ENCODE results near the gene SOCS7.

Gene SOCS7

DNA sequence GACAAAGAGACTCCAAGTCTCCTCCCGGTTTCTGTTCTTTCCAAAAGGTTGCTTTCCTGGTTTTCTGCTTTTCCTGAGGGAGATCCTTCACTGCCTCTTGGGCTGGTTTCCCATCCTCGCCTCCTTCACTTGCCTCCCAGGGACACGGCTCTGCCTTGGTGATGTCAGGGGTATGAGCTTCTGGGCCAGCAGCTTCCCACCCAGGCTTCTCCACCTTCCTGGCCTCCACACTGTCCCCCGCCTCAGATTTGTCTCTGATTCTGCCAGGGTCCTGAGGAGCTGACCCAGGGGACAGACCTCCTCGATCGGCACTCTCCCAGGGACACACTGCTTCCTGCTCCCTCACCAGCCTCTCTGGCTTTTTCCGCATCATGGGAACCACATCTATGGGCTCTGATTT is 22.4 kb upstream of the SOCS7 start:
- Histone ChIP-seq H3K4me1 (no peaks in the 10 kb centered on the region; the same call in 1 of the 2 replicates), H3K9me3 (no peaks in the 10 kb centered on the region), H3K36me3 (replicated peaks) (no peaks in the 10 kb centered on the region), H3K27me3 (ENCODE audit: low read depth) (no peaks in the 10 kb centered on the region), H3K4me3 (no peak overlapping the region)
- in situ Hi-C loops (cut with MboI; ENCODE audit: low sequenced_read_pairs) = no loop called here
- no peak for DNase-seq (ENCODE audit: low spot score in 2 of 2)

DNA sequence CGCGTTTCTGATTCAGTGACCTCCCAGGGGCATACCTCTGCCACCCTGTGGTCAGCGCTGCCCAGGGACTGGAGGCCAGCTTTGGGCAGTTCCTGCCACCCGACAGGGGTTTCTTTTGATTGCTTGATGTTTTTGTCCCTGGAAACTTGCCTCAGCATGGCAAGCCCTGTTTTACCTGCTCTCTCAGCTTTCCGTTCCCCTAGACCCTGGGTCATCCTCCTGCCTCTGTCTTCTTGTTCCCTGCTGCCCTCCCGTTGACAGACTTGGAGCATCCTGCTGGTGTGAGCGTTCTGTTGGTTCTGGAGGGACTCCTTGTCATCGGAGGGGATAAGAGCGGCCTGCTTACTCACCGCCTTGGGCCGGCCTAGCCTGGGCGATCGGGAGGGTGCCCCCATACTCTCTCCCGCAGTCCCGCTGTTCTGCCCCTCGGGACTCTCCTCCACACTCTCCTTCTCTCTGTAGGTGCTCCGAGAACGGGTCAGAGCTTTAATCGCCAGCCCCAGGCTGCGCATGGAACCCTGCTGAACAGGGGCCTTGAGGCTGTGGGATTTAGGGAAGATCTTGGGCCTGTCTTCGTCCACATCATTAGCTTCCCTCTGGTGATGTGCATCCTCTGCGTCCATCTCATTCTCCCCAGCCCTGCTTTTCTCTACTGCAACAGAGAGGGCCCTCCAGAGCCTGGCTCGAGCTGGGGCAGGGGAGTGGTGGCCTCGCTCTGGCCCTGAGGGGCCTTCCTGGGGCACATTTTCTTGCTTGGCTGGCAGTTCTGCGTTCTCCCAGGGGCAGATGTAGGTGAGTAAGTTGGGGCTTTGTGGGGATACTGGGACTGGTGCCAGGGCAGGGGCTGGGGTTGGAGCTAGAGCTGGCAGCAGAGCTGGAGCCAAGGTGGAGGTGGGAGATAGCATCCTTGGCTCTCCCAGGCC is 21.6 kb upstream of the SOCS7 start:
- in situ Hi-C loops (cut with MboI; ENCODE audit: low sequenced_read_pairs) = no loop called here

DNA sequence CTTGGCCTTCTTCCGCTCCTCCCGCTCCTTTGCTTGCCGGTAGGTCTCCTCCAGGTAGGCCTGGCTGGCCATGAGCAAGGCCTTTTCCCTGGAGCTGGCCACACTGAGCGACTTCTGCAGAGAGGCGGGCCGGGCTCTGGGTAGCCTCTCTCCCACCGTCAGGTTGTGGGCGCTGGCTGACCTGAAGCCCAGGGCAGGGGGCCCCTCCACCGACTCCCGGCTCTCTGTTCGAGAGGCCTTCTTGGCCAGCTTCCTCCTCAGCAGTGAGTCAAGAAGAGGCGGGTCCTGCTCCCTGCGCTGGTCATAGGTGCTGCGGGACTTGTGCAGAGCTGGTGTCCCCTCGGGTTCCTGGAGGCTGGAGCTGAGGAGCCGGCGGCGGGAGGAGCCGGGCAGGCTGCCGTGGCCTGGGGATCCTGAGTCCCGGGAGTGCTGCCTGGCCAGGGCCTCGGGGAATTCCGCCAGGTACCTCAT is 20.7 kb upstream of the SOCS7 start:
- no peak for DNase-seq (ENCODE audit: low spot score in 2 of 2)

More for the DNA sequence above, 21.6 kb upstream of the SOCS7 start:
- no peaks in the 10 kb centered on the region for H3K27me3 ChIP-seq (ENCODE audit: low read depth)
- H3K4me1 ChIP-seq = no peaks in the 10 kb centered on the region; the same call in 1 of the 2 replicates
- no peaks in the 10 kb centered on the region for H3K9me3 ChIP-seq
- no peak for DNase-seq (ENCODE audit: low spot score in 2 of 2)
- no peaks in the 10 kb centered on the region for H3K36me3 ChIP-seq (replicated peaks)
- no peak overlapping the region for H3K4me3 ChIP-seq

DNA sequence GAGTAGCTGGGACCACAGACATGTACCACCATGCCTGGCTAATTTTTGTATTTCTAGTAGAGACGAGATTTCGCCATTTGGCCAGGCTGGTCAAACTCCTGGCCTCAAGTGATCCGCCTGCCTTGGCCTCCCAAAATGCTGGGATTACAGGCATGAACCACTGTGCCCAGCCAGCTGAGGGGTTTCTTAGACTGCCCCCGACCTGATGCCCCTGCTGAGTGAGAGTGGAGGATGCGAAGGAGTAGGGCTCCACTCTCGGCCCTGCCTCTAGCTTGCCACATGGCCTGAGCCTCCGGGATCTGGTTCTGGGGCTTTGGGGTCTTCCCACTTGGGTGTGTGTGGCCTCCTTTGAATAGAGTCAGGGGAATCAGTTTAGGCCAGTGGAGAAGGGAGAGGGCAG is 18.9 kb upstream of the SOCS7 start:
- in situ Hi-C loops (cut with MboI; ENCODE audit: low sequenced_read_pairs) = no loop called here
- DNase-seq (ENCODE audit: low spot score in 2 of 2) = no peak
- H3K36me3 ChIP-seq (replicated peaks) = no peaks in the 10 kb centered on the region
- no peaks in the 10 kb centered on the region for H3K27me3 ChIP-seq (ENCODE audit: low read depth)
- no peak overlapping the region for H3K4me3 ChIP-seq
- no peaks in the 10 kb centered on the region for H3K4me1 ChIP-seq
- H3K9me3 ChIP-seq = no peaks in the 10 kb centered on the region

More for the DNA sequence above, 20.7 kb upstream of the SOCS7 start:
- no peaks in the 10 kb centered on the region for H3K27me3 ChIP-seq (ENCODE audit: low read depth)
- no peaks in the 10 kb centered on the region for H3K9me3 ChIP-seq
- in situ Hi-C loops (cut with MboI; ENCODE audit: low sequenced_read_pairs) = no loop called here
- H3K4me1 ChIP-seq = no peaks in the 10 kb centered on the region
- H3K36me3 ChIP-seq (replicated peaks) = no peaks in the 10 kb centered on the region
- no peak overlapping the region for H3K4me3 ChIP-seq

DNA sequence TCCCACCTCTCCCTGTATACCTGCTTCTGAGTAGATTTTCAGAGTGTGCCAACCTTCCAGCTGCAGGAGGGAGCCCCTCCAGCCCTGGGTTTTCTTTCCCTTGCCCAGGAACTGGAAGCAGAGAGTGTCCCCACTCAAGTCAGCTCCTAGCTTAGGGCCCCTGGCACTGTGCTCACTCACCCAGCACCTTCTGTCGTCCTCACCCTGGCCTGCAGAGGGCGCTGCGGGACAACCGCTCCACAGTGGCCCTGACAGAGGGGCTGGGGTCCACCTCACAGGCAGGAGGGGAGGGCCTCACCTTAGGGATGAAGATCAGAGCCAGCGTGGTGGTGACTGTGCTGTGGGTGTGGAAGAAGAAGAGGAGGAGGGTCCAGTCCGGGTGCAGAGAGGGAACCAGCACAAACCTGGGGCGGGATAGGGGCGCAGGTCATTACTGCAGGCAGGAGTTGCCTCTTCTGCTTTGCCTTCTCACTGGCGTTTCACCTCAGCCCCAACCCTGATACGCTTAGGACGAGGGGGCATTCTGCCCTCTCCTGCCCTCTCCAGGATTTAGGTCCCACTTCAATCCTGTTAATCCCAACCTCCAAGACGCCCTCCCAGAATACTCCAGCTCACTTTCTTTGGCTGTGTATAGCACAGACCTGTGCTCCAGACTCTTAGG is 17.9 kb upstream of the SOCS7 start:
- Histone ChIP-seq H3K4me3 (no peak overlapping the region), H3K27me3 (ENCODE audit: low read depth) (no peaks in the 10 kb centered on the region), H3K9me3 (no peaks in the 10 kb centered on the region), H3K4me1 (no peaks in the 10 kb centered on the region), H3K36me3 (replicated peaks) (no peaks in the 10 kb centered on the region)
- DNase-seq (ENCODE audit: low spot score in 2 of 2) = peak in 1 of 2 experiments; percentile 87
- in situ Hi-C loops (cut with MboI; ENCODE audit: low sequenced_read_pairs) = no loop called here

DNA sequence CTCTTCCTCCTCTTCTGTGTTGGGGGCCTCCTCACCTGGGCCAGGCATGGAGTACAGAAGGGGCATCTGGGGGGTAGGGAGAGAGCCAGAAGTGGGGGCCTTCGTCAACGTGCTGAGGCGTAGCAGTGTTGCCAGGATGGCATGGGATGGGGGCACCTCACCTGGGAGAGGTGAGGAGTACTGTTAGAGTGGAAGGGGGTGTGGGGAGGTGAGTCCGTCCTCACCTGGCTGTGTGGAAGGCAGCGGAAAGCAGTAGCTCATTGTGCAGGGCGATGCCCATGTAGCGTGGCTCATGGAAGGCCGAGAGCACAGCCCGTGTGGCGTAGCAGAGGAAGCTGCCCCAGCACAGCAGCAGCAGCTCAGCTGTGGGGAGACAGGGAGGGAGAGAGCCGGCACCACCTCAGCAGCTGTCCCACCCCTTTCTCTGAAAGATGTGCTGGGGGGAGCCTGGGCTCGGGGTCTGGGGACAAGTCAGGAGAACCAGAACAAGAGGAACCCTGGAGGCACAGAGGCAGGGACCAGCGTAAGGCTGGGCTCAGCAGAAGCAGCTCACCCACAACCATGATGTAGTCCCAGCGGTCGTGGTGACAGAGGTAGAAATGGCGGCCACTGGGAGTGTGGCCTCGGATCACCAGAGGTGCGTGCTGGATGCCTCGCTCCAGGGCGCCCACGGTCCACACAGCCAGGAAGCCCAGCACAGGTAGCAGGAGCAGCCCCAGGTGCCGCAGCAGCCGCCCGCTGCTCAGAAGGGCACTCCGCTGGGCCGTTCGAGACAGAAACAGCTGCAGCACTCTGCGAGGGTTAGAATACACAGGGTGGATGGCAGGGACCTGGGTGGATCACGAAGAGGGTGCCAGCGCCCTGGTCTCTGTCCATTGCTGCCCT is 16.9 kb upstream of the SOCS7 start:
- Histone ChIP-seq H3K27me3 (ENCODE audit: low read depth) (no peaks in the 10 kb centered on the region), H3K36me3 (replicated peaks) (no peaks in the 10 kb centered on the region), H3K4me3 (no peak overlapping the region), H3K4me1 (no peaks in the 10 kb centered on the region), H3K9me3 (no peaks in the 10 kb centered on the region)
- DNase-seq (ENCODE audit: low spot score in 2 of 2) = no peak
- in situ Hi-C loops (cut with MboI; ENCODE audit: low sequenced_read_pairs) = no loop called here

DNA sequence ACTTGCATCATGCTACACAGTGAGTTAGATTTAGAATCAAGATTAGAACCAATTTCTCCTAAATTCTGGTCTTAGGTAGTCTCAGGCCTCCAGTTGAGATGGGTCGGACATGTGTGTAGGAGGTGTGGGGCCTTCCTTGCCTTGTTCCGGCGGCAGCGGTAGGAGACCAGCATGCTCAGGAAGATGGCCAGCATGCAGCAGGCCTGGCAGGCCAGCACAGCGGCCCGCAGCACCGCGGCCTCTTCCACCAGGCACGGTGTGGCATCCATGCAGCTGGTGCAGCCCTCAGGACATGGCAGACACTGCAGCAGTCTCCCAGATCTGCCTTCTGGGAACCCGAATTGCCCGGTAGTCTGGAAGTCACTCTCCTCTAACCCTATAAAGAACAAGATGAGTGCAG is 14.8 kb upstream of the SOCS7 start:
- Histone ChIP-seq H3K4me3 (no peak overlapping the region), H3K27me3 (ENCODE audit: low read depth) (no peaks in the 10 kb centered on the region), H3K36me3 (replicated peaks) (no peaks in the 10 kb centered on the region), H3K4me1 (no peaks in the 10 kb centered on the region), H3K9me3 (no peaks in the 10 kb centered on the region)
- in situ Hi-C loops (cut with MboI; ENCODE audit: low sequenced_read_pairs) = no loop called here
- no peak for DNase-seq (ENCODE audit: low spot score in 2 of 2)

DNA sequence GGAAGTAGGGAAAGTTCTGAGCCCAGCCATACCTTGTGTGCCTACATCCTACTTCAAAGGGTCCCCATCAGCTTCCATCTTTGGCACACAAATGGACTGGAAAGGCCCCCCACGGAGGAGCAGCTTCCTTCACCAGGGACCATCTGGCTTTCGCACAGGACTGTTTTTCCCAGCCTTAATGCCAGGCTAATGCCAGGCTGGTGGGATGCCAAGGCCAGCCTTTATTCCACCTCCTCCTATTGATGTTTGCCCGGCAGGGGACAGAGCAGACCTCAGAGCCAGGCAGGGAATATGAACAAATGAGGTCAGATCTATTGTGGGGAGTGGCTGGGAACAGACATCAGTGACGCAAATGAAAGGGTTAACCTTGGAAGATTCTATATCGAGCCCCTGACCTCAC is 13.6 kb upstream of the SOCS7 start:
- no peak overlapping the region for H3K4me3 ChIP-seq
- H3K4me1 ChIP-seq = no peaks in the 10 kb centered on the region
- H3K36me3 ChIP-seq (replicated peaks) = no peaks in the 10 kb centered on the region
- H3K27me3 ChIP-seq (ENCODE audit: low read depth) = no peaks in the 10 kb centered on the region
- no peak for DNase-seq (ENCODE audit: low spot score in 2 of 2)
- in situ Hi-C loops (cut with MboI; ENCODE audit: low sequenced_read_pairs) = no loop called here
- no peaks in the 10 kb centered on the region for H3K9me3 ChIP-seq

DNA sequence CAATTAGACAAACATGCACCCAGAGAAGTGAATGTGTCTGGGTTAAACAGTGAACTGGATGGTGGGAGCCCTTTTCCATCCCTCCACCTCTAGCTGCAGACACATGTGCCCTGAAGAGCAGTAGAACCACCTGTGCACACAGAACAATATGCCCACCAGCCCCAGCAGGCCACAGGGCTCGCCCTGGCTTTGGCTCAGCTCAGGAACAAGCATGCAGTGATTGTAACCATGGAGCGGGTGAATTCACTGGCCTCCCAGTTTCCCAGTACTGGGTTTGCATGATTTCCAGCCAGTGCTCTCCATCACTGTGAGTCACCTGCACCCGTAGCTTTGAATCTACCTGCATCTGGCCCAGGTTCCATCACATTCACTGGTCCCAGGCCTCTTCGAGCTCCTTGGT is 13.1 kb upstream of the SOCS7 start:
- H3K9me3 ChIP-seq = no peaks in the 10 kb centered on the region
- H3K4me3 ChIP-seq = no peak overlapping the region
- DNase-seq (ENCODE audit: low spot score in 2 of 2) = no peak
- no peaks in the 10 kb centered on the region for H3K4me1 ChIP-seq
- no peaks in the 10 kb centered on the region for H3K27me3 ChIP-seq (ENCODE audit: low read depth)
- in situ Hi-C loops (cut with MboI; ENCODE audit: low sequenced_read_pairs) = no loop called here
- H3K36me3 ChIP-seq (replicated peaks) = no peaks in the 10 kb centered on the region

DNA sequence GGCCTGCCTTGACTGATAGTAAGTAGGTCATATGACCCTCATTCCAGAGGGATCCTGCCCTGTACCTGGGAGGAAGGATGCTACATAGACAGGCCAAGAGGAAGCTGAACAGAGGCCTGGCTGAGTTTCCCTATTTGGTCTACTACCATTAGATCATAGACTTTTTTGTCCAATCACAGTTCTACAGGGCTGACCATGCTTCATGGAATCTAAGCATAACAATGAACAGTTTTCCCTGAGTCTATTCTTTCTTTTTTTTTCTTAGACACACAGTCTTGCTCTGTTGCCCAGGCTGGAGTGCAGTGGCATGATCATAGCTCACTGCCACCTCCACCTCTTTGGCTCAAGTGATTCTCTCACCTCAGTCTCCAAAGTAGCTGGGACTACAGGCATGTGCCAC is 11.8 kb upstream of the SOCS7 start:
- H3K36me3 ChIP-seq (replicated peaks) = no peaks in the 10 kb centered on the region
- no peaks in the 10 kb centered on the region for H3K4me1 ChIP-seq
- H3K9me3 ChIP-seq = no peaks in the 10 kb centered on the region
- no peak for DNase-seq (ENCODE audit: low spot score in 2 of 2)
- no peaks in the 10 kb centered on the region for H3K27me3 ChIP-seq (ENCODE audit: low read depth)
- in situ Hi-C loops (cut with MboI; ENCODE audit: low sequenced_read_pairs) = loop anchor here (10.0 kb wide), 1 partner anchor 145 kb away; no protein-coding TSS in a partner anchor
- no peak overlapping the region for H3K4me3 ChIP-seq

DNA sequence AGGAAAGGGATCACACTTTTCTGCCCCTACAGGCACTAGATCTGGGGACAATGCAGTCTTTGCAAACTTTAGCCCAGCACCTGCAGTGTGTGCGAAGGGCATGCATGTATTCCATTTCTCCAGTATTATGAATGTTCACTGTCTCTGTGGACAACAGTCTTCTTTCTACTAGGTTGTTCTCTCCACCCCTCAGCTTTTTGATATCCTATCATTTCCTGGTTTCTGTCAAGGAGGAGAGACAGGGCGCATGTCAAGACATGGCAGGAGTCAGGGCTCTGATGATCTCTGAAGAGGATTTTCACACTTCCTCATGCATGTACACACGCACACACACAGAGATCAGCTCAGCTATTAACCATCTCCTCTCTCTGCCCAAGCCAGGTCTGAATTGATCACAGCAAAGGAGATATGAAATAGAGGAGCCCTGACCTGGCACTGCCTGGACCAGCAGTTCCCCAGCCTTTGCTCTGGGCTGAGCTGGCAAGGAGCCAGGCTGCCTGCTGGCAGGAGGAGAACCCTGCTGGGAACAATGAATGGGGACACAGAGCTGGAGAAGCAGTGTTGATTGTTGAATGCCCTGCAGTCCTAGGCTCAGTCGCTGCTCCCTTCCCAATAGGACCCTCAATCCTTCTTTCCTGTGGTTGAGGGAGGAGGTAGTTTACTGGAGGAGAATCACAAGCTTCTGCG is 10.5 kb upstream of the SOCS7 start:
- in situ Hi-C loops (cut with MboI; ENCODE audit: low sequenced_read_pairs) = loop anchor here (10.0 kb wide), 1 partner anchor 144 kb away; no protein-coding TSS in a partner anchor
- DNase-seq (ENCODE audit: low spot score in 2 of 2) = peak; percentile 41 to 64
- Histone ChIP-seq H3K9me3 (no peaks in the 10 kb centered on the region), H3K36me3 (replicated peaks) (no peaks in the 10 kb centered on the region), H3K4me3 (no peak overlapping the region), H3K4me1 (no peaks in the 10 kb centered on the region), H3K27me3 (ENCODE audit: low read depth) (no peaks in the 10 kb centered on the region)

DNA sequence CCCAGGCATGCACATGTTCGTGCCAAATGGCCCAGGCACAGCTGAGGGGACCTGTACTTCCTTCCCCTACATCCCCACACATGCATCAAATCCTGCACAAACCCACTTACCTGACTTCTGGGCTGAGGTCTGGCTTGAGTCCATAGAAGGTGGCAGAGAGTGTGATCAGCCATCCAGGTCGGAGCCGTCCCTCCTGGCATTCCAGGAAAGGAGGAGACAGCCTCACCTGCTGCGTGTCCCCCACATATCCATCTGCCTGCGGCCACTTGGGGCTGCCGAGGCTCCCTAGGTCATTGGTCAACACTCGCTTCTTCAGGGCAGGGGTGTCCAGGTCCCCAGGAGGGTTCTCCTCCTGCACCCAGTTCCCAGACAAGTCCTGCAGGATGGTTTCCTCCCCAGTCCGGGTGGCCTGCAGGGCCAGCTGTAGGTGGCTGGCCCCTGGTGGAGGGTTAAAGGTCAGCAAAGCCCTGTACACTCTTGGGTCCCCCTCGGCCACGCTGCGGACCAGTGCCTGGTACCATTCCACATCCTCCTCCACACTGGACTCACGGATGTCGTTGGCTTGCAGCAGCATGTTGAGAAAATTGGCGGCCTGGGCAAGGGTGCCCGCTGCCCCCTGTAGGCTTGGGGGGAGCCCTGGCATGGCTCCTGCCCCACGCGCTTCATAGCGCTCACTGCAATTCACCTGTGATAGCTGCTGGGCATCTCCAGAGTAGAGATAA is 8.6 kb upstream of the SOCS7 start:
- in situ Hi-C loops (cut with MboI; ENCODE audit: low sequenced_read_pairs) = loop anchor here (10.0 kb wide), 1 partner anchor 142 kb away; no protein-coding TSS in a partner anchor
- Histone ChIP-seq H3K36me3 (replicated peaks) (no peaks in the 10 kb centered on the region), H3K4me1 (no peaks in the 10 kb centered on the region), H3K27me3 (ENCODE audit: low read depth) (no peaks in the 10 kb centered on the region), H3K9me3 (no peaks in the 10 kb centered on the region), H3K4me3 (no peak overlapping the region)
- no peak for DNase-seq (ENCODE audit: low spot score in 2 of 2)

Data from HAP-1 (cell line).